GM11168 (cell line): ENCODE data around the gene AHCTF1.
"Not testable (repeated sequence)": the region's sequence is repeated elsewhere in the genome, so short reads cannot be mapped to it uniquely, and the experiment has no call there.

Experiments
- in situ Hi-C: fragments of 300-500 bp; cut with MboI; formaldehyde crosslinking; loops from one replicate; pipeline ENCODE4 v1.12.0; 2022; ENCODE audit warnings: low sequenced_read_pairs; ENCODE audit not compliant: unreplicated experiment

Gene AHCTF1

GRCh38 chr1:246850640-246851039 is 81.1 kb downstream of the AHCTF1 start:
- in situ Hi-C loops, result not testable (repeated sequence)

- in situ Hi-C loops, result no loop called here
These were observed 87.9 kb downstream of the AHCTF1 start for GRCh38 chr1:246843876-246844275.

- in situ Hi-C loops, result not testable (repeated sequence)
These were observed 91.0 kb downstream of the AHCTF1 start for GRCh38 chr1:246840761-246841160.

GRCh38 chr1:246838118-246838456 is 93.7 kb downstream of the AHCTF1 start:
- in situ Hi-C loops, result no loop called here

DNA sequence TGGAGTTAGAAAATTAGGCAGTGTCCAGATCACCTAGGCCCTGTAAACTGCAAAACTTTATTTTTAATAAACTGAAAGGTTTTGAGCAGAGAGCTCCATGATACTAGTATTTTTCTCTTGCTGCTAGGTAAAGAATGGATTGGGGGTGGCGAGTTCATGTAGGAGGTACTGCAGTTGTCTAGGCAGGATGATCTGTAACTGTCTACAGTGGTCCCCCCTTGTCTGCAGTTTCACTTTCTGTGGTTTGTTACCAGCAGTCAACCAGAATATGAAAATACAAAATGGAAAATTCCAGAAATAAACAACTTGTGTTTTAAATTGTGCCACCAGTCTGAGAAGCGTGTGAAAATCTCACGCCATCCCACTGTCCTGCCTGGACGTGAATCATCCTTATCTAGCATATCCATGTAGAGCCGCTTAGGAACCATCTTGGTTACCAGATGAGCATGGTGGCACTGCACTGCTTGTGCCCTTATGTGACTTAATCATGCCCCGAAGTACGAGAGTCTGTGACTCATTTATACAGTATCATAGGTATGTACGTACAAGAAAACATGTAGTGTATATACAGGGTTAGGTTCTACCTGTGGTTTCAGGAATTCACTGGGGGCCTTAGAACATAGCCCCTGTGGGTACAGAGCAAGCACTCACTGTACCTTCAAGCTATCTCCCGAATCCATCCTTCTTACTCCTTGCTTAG is 94.2 kb downstream of the AHCTF1 start:
- in situ Hi-C loops, result no loop called here

DNA sequence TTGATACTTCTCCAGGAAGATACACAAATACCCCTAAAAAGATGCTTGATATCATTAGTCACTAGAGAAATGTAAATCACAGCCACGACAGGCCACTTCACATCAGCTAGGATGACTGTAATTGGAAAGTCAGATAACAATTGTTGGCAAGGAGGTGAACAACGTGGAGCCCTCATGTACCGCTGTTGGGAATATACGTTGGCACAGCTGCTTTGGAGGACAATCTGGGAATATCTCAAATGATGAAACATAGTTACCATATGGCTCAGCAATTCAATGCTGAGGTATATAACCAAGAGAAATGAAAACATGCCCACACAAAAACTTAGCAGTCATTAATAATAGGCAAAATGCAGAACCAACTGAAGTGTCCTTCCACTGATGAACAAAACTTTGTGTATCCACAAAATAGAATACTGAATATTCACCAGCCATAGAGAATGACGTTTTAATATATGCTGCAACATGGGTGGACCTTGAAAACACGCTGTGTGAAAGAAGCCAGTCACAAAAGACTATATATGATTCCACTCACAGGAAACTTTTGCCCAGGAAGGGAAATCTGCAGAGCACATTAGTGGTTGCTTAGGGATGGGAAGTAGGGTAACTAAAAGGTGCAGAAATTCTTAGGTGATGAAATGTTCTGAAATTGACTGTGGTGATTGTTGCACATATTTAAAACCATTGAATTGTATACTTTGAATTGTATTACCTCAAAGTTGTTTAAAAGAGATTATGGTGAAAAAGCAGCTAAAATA is 95.4 kb downstream of the AHCTF1 start:
- in situ Hi-C loops, result no loop called here

- in situ Hi-C loops, result no loop called here
These were observed 100.2 kb downstream of the AHCTF1 start for GRCh38 chr1:246831543-246831942.

DNA sequence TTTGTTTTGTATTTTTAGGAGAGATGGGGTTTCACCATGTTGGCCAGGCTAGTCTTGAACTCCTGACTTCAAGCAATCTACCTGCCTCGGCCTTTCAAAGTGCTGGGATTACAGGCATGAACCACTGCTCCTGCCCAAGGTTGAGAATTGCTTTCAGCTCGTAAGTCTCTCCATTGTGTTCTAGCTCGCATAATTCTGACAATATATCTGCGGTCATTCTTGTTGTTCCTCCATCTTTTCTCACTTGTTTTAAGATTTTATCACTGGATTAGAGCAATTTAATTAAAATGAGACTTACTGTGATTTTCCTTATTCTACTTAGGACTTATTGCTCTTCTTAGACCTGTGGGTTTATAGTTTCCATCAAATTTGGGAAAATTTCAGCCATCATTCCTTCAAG is 102.9 kb downstream of the AHCTF1 start:
- in situ Hi-C loops, result no loop called here

GRCh38 chr1:246827396-246827795 is 104.4 kb downstream of the AHCTF1 start:
- in situ Hi-C loops, result no loop called here

- in situ Hi-C loops, result no loop called here
These were observed 106.1 kb downstream of the AHCTF1 start for GRCh38 chr1:246825557-246826175.

GRCh38 chr1:246824541-246824940 is 107.2 kb downstream of the AHCTF1 start:
- in situ Hi-C loops, result no loop called here

DNA sequence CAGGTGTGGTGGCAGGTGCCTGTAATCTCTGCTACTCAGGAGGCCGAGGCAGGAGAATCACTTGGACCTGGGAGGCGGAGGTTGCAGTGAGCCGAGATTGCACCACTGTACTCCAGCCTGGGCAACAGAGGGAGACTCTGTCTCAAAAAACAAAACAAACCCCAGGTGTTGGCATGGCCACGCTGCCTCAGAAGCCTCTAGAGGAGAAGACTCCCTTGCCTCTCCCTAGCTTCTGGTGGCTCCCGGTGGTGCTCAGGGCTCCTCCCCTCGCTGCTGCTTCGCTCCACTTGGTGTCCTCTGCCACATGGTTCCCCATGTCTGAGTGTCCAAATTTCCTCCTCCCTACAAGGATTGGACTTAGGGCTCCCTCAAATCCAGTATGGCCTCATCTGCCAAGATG is 109.6 kb downstream of the AHCTF1 start:
- in situ Hi-C loops, result not testable (repeated sequence)

- in situ Hi-C loops, result no loop called here
These were observed 111.1 kb downstream of the AHCTF1 start for GRCh38 chr1:246820666-246821065.

DNA sequence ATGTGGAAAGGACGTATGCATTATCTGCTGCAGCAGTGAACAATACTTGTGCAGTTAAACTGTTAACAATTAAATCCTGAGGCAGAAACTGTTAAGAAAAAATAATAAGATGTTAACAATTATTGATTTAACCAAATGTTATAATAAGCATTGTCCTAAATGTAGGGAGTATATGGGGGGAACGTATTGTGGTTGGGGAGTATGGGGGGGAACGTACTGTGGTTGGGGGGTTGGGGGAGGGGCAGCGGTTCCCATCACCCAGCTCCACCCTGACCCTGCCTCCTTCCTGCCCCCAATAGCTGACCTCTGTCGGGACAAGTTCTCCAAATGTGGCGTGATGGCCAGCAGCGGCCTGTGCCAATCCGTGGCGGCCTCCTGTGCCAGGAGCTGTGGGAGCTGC is 114.0 kb downstream of the AHCTF1 start:
- in situ Hi-C loops, result not testable (repeated sequence)

GRCh38 chr1:246815693-246816270 is 116.0 kb downstream of the AHCTF1 start:
- in situ Hi-C loops, result no loop called here

DNA sequence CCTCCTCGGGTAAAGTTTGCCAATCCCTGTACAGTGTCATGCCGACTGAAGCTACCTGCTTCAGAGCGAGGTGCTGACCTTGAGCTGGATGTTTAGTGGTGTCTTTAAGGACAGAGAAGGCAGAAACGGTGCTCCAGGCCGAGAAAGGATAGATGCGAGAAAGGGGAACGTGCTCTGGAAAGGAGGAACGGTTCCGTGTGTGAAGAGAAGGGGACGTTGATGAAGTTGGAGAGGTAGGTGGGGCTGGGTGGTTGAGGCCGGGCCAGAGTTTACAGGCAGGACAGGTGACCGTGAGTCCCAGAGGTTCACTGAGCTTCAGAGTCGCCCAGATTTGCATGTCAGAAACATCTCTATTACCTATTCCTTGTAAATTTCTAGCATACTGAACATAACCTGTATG is 116.9 kb downstream of the AHCTF1 start:
- in situ Hi-C loops, result no loop called here

GRCh38 chr1:246813325-246813724 is 118.4 kb downstream of the AHCTF1 start:
- in situ Hi-C loops, result not testable (repeated sequence)

DNA sequence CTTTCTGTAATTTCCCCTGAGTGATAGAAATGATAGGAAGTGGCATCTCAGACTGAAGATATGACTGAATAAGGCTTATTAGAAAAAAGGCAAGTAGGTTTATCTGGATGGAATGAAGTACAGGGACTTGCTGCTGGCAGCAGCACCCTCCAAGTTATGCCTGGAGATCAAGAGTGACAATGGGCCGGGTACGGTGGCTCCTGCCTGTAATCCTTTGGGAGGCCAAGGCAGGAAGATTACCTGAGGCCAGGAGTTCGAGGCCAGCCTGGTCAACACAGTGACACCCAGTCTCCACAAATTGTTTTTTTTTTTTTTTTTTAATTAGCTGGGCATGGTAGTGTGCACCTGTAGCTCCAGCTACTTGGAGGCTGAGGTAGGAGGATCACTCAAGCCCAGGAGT is 119.8 kb downstream of the AHCTF1 start:
- in situ Hi-C loops, result no loop called here

GRCh38 chr1:246809473-246809872 is 122.3 kb downstream of the AHCTF1 start:
- in situ Hi-C loops, result no loop called here

DNA sequence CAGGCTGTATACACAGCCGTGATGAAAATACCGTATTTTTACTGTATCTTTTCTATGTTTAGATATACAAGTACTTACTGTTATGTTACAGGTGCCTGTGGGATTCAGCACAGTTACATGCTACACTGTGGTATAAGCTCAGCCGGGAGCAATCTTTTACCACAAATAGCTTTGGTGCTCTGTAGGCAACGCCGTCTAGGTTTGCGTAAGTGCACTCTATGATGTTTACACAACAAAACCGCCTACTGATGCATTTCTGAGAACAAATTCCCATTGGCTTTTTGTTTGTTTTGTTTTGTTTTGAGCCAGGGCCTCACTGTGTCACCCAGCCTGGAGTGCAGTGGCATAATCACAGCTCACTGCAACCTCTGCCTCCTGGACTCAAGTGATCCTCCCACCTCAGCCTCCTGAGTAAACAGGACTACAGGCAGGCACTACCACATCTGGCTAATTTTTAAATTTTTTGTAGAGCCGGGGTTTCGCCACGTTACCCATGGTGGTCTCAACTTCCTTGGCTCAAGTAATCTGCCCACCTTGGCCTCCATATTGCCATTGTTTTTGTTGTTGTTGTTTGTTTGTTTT is 126.5 kb downstream of the AHCTF1 start:
- in situ Hi-C loops, result no loop called here

GRCh38 chr1:246803883-246804282 is 127.9 kb downstream of the AHCTF1 start:
- in situ Hi-C loops, result no loop called here
